GM18858 (cell line): ENCODE data around the gene ARGLU1.

Source experiments
- ATAC-seq: cut with Tn5 transposase; IDR thresholded peaks from one replicate; pipeline ENCODE4 v1.9.1; 2021; ENCODE audit not compliant: unreplicated experiment

The ARGLU1 gene

DNA sequence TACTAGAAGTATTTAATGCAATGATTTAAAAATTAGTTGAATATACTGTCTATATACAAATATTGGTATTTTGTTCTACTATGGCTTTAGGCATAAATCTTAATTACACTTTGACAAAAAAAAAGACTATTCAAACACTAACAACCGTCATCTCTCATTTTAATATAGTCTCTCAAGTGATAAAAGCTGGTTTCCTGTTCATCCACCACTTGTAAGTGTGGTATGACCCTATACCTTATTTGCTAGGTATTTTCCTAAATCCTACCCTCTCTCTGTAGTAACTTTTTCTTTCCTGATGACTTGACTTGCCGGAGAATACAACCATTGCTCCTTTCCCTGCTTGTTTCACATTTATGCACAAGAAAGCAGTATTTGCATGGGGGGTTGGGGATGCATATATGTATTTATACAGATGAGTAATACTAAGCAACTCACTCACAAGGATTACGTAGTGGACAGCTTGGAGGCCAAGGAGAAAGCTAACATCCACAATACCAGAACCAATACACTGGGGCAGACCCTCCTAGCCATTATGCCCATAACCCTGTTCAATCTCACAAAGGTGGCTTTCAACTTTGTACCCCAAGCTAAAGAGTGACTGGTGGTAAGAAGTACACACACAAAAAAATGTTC is 19.8 kb downstream of the ARGLU1 start:
- no peak for ATAC-seq

DNA sequence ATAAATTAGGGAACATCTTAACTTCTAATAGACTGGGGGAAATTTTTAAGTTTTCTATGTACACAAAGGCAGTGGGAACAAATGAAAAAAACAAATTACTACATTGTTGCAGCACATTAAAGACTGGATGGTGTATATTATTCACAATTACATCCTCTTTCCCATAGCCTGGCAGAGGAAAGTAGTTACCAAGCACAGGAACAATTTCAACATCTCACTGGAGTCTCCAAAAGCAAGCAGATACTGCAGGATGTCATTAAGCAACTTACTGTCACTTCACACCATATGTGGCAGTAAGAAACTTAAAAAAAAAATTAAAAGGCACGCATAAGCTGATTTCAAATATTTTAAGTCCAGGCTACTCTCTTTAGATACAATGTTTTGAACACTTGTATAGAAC is 26.1 kb downstream of the ARGLU1 start:
- ATAC-seq: no peak

GRCh38 chr13:106540613-106541012 is 27.3 kb downstream of the ARGLU1 start:
- ATAC-seq: no peak

DNA sequence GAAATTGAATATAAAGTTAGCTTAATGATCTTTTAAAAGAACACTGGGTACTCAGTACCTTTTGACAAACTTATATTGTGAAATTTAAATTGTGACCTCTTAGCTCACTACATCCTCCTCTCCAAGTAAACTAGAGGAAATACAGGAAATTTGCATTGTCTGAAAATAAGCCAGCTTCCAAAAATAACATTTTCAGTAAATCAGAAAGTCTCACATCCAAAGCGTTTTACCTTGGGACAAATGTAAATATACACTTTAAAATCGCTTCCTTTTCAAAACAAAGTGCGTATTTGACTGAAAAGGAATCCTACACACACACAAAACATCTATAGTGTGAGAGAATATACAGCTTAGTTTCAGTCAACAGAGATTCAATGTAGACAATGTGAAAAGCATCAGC is 30.4 kb downstream of the ARGLU1 start:
- no peak for ATAC-seq

DNA sequence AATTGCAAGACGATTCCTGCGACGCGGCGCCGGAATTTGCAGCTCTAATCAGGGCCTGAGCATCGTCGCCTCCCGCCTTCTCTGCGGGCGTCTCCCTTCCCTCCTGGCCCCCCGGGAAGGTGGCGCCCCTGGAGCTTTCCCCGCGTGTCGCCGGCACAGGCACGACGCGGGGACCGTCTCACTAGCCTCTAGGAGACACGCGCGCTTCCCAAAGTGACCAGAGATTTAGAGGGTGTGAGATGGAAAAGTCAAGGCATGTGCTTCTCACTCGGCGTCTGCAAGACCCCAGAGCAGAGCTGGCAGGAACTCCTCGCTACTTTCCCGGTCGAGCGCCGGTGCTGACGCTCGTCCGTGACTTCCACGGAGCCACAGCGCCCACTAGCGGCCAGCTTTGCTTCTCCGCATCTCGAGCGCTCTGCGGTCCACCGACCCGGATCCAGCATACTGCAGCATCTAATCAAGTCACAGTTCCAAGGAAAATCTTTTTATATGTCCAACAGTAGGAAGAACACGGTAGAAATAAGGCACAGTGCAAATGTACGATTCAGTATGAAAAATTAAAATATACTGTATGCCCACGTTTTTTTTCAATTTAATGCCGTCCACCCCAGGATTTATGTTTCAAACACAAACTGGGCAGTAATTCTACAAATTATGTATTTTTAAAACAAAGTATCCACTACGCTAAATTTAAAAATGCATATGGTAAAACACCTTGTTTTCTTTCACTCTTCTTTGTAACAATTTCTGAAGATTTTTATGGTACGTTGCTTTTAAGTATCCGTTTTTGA is 31.5 kb downstream of the ARGLU1 start:
- peak; percentile 23 for ATAC-seq

- ATAC-seq: peak; percentile 93
Measured at GRCh38 chr13:106535552-106536243, 32.2 kb downstream of the ARGLU1 start, which contains the start of gene EFNB2. Gene EFNB2 (minus strand): TSS chr13:106535662. CDS start chr13:106534964, 698 bp downstream.

DNA sequence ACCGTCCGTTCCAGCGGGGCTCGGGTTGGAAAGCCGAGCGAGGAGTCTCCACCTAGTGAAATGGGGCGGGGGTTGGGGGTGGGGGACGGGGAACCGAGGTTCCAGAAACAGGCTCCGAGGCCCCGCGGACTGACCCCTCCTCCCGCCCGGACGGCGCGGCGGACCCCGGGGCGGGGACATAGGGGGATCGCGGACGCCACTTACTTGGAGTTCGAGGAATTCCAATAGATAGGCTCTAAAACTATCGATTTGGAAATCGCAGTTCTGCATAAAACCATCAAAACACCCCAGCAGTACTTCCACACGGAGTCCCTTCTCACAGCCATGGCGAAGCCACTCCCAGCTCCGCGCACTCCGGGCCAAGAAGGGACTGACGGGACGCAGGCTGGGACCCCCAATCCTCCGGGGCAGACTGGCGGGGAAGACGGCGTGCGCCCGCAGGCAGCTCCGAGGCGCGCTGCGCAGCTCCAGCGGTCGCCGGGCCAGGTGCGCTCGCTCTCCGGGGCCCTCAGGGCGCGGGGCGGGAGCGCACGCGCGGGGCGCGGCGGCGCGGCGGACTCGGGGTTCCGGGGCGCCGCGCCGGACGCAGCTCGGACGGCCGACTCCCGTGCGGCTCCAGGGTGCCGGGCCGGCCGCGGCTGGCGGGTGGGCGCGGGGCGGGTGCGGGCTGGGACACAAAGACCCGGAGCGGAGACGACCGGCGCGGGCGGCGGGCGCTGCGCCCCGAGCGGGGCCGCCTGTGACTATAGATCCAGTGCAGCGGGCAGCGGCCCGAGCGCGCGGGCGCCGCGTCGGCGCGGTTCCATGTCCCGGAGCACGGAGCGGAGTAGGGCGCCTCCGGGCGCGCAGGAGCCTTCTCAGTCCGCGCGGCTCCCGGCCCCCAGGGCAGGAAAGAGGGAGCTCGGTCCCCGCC is 33.0 kb downstream of the ARGLU1 start:
- peak; percentile 23 for ATAC-seq

DNA sequence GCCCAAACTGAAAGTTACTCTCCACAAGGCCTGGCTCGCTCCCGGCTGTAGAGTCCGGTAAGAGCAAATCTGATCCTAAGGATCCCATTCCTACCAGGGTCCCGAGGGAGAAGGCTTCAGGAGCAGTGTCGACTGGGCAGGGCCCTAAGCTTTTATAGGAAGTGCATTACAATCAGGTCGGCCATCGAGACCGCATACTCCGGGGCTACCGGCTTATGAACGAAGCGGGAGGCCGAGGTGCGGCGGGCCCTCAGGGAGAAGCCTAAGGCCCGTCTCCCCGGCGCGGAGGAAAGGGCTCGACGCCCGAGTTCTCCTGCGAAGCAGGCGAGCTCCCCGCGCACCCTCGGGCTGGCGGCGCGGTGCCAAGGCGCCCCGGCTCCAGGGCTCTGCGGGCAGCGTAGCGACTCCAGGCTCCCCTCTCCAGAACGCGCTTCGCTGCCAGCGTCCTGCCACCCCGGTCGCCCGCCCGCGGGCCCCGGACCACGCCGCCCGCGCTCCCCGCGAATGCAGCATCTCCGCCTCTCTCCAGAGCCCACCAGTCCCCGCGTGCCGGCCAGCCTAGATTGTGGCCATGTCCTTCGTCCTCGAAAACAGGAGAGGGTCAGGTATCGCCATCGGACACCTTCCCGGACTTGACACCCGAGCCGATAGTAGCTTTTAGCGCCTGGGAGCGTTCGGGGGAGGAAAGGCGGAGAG is 33.8 kb downstream of the ARGLU1 start:
- no peak for ATAC-seq

DNA sequence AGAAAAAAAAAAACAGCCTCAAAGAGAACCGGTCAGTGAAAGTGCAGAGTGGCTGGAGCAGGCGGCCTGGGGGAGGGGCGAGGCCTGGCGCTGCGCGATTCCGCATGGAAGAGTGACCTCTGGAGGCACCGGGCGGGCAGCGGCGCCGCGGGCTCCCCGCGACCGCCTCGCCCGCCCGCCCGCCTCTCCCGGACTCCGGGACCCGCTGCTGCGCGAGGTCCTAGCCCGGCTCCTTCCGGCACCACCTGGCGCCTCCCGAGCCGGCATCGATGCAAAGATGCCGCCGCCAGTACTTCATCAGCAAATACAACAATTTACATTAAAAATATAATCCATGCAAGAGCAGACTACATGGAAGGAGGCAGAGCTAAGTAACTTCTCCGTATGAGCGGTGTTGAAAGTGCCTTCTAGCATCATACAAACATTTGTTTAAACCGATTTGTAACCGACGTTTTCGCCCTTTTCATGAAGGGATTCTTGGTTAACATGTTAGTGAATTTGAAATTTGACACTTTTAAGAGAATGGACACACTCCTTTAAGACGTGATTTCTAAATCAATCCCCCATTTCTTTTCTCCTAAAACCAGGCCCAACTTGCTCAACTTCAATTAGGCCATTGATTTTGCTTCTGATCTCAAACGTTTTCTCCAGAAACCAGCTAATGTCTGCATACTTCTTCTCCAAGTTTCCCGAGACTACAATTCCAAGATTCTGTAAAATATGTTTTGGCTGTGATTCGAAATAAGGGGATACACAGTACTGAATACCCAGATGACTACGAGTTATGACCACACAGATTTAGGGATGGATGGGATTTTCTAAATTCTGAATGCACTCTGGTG is 34.6 kb downstream of the ARGLU1 start:
- ATAC-seq: no peak

DNA sequence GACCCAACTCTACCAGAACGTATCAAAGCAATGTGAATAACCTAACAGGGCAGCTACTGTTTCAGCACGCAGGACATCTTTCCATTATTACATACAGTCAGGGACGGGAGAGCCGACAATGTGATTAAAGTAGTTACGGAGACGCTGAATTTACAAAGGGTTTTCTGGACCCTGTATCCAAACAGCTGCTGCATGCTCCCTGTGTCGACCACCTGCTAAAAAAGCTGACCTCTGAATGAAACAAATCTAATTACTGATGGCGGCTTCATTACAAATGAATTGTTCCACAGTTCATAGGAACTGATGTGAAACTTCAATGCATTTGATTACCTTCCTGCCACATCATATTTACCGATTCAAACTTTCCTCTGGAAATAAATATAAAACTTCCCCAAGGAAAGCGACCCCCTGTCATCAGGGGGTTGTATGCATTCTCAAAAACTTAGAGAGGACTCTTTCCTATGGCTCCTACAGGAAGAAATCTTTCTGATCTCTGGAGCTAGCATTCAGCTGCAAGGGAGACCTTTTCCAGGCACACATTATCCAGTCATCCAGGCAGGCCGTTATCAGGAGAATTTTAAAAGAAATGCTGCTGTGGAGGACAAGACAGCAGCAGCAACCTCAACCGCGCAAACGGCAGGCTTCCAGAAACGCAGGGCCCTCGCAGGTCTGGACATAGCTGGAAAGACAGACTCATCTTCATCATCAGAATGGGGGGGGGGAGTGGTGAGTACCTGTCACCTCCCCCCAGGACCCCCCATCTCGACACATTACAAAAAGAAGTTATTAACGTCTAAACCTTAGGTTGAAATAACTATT is 35.6 kb downstream of the ARGLU1 start:
- ATAC-seq: no peak

- ATAC-seq: no peak
Measured at GRCh38 chr13:106530980-106531481, 36.9 kb downstream of the ARGLU1 start.

DNA sequence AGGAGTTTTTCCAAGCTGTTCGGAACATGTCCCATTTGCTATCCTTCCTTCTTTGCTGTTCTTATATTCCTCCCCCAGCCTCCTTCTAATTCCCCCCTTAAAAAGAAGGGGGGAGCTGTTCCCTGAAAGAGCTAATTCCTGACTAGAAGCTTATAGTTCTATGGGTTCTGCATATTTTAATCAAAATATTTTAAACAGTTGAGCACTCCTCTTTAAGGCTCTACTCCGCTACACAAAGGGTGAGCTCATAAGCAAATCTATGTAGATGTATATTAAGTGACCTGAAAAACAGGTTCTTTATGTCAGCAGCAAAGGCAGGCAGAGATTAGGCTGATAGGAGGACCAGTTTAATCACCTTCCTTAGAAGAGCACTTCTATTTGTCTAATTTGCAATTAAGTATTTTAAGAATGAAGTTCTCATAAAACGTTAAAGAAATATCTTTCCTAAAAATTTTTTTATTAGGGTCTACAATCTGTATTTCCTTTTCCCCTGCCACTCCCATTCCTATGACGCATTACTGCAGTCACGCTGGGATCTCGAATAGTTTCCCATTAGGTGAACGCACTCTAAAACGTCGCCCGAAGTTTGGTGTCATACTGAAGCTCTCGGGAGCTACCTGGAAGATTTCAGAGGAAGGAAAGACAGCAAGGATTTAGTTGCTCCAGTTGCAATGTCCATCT is 37.6 kb downstream of the ARGLU1 start:
- ATAC-seq: no peak

- no peak for ATAC-seq
Measured at GRCh38 chr13:106529415-106530170, 38.3 kb downstream of the ARGLU1 start.

GRCh38 chr13:106528718-106529414 is 39.1 kb downstream of the ARGLU1 start:
- ATAC-seq: no peak

GRCh38 chr13:106527826-106528225 is 40.1 kb downstream of the ARGLU1 start:
- ATAC-seq: no peak

DNA sequence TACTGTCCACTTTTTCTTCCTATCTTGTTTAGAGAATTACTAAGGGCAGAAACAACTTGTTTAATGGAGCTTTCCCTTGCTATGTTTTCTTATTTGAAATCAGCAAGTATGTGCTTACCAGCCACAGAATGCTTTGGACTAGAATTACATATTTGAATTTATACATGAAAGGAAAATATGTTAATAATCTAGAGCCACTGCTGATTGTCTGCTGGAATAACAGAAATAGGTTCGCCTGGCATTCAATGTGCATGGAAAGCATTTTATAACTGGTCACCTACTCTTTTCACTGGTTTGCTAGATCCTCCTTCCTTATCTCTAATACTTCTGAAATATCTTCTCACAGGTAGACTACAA is 40.5 kb downstream of the ARGLU1 start:
- ATAC-seq: no peak
